Pancreas (tissue), 10 donors: ENCODE results near the gene TRPC5OS. TPM values are rescaled to one million over a fixed set of nuclear protein-coding genes. Genes with fewer than 3 reads are reported as not detected.

ENCODE experiments used
- ATAC-seq, 4 donors: fragments of 200-7000 bp; cut with Tn5 transposase; one replicate each; pipeline versions ENCODE4 v1.8.0 to v1.9.1; 2020; ENCODE audit warnings: mild to moderate bottlenecking in 4 of 4, moderate library complexity in 4 of 4
- DNase-seq, 6 donors: peaks; one replicate each; pipeline ENCODE4 v3.0.0-alpha.2; 2020
- FAIRE-seq: peaks from 2 replicates; lab custom pipeline; 2012; peaks lifted over from hg19 to GRCh38; lab: Jason Lieb, UNC
- H3K27ac ChIP-seq, 4 donors: fragments of 200-600 bp; sonication (generic); 1 replicate in 3 of 4; 2 replicates in 1 of 4; pipeline versions ENCODE4 v1.5.0 to v1.8.0; 2020
- H3K27me3 ChIP-seq, 4 donors: fragments of 200-600 bp; one replicate each; pipeline ENCODE4 v1.8.0; 2021
- H3K36me3 ChIP-seq, 3 donors: fragments of 200-600 bp; sonication (generic) in 1 of 3; one replicate each; pipeline versions ENCODE4 v1.5.0 to v1.8.0; 2020 to 2021
- H3K4me1 ChIP-seq, 3 donors: fragments of 200-600 bp; one replicate each; pipeline ENCODE4 v1.8.0; 2021
- H3K4me3 ChIP-seq, 4 donors: fragments of 200-600 bp; sonication (generic) in 2 of 4; one replicate each; pipeline versions ENCODE4 v1.5.0 to v1.8.0; 2020 to 2021
- H3K9me3 ChIP-seq, 4 donors: fragments of 200-600 bp; one replicate each; pipeline ENCODE4 v1.8.0; 2021
- WGBS, 2 donors: extraction: QIAGEN DNeasy Blood & Tissue Kit; methylation state at CpG; one replicate each; pipeline ENCODE4 v1.1.7; 2013; 5-methylcytosine and 5-hydroxymethylcytosine counted together
- intact Hi-C, 3 donors: fragments of 100-400 bp; cut with DNase I; formaldehyde crosslinking; loops; one replicate each; pipeline versions ENCODE4 v1.11.1 to v1.14.2; 2022
- polyA plus RNA-seq, 2 donors: library from polyadenylated mRNA; stranded (reverse); fragments of 200-250 nt; gene quantifications; one replicate each; pipeline ENCODE4 v1.2.3, GENCODE V29; 2013
- total RNA-seq, 6 donors: library from RNA; stranded (reverse); fragmentation: NEBNext Ultra II Directional in 4 of 6; extraction: Animal tissue kit (Norgen Biotek cat#: 25700) in 4 of 6; gene quantifications; one replicate each; pipeline versions ENCODE4 v1.2.1 to v1.2.4, GENCODE V29; 2021 to 2023
- TF ChIP-seq, protein P1 (sequence below), 4 donors: fragments of 200-600 bp; sonication (generic) in 3 of 4; IDR thresholded peaks; one replicate each; pipeline versions ENCODE4 v1.5.0 to v1.8.0; 2021; ENCODE audit warnings: antibody characterized with exemption in 4 of 4
- donor health status: healthy with polysubstance abuse.
- donor health status: DM: no; HTN: no; CAD: no; lungs with moderate emphysema.
- donor health status: DM: no; HTN: no; CAD: no.
- donor health status: control.
- donor health status: control.
- donor health status: Bipolar disorder and iron deficiency.
- donor health status: DM: yes; HTN: yes; CAD: no.
- donor health status: DM: no; HTN: no; CAD: no.
- donor health status: DM: no; HTN: no; CAD: no.
- donor health status: DM: yes; HTN: yes; CAD: no.

TRPC5OS gene
- total and polyA plus RNA-seq, 8 donors: 0.05 to 0.09 TPM; not detected in 6

DNA sequence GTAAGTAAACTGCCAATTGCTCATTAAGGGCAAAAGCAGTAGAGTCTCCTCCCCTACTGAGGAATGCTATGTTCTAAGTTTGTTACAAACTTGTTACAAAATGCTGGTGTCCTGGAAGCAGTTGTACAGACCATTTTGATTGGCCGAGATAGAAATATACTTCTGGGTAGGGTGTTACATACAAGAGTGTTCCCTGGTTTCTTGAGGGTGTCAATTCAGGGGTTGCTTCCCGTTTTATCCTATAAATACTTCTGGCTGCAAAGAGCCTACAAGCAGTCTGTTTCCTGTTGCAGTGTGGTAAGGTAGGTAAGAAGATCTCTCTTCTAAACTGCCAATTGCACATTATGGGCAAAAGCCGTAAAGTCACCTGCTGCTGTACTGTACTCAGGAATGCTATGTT, 5.7 kb downstream of the TRPC5OS start:
- intact Hi-C loops: no loop called here
- no peak for DNase-seq
- no peaks in the 10 kb centered on the region for H3K9me3 ChIP-seq
- no peaks in the 10 kb centered on the region for H3K4me1 ChIP-seq
- peaks cover 0 to 8% (median 0%) of the 10 kb centered on the region in 4 donors for H3K27me3 ChIP-seq
- no peak for FAIRE-seq
- H3K4me3 ChIP-seq: no peak overlapping the region
- ATAC-seq: no peak
- TF ChIP-seq, protein P1, sequence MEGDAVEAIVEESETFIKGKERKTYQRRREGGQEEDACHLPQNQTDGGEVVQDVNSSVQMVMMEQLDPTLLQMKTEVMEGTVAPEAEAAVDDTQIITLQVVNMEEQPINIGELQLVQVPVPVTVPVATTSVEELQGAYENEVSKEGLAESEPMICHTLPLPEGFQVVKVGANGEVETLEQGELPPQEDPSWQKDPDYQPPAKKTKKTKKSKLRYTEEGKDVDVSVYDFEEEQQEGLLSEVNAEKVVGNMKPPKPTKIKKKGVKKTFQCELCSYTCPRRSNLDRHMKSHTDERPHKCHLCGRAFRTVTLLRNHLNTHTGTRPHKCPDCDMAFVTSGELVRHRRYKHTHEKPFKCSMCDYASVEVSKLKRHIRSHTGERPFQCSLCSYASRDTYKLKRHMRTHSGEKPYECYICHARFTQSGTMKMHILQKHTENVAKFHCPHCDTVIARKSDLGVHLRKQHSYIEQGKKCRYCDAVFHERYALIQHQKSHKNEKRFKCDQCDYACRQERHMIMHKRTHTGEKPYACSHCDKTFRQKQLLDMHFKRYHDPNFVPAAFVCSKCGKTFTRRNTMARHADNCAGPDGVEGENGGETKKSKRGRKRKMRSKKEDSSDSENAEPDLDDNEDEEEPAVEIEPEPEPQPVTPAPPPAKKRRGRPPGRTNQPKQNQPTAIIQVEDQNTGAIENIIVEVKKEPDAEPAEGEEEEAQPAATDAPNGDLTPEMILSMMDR (IDR thresholded peaks at IDR 0.05): no peak
- H3K27ac ChIP-seq: no peak overlapping the region
- no peaks in the 10 kb centered on the region for H3K36me3 ChIP-seq
- WGBS, 2 donors: 89% methylated on average over 3 of the region's 3 CpGs

DNA sequence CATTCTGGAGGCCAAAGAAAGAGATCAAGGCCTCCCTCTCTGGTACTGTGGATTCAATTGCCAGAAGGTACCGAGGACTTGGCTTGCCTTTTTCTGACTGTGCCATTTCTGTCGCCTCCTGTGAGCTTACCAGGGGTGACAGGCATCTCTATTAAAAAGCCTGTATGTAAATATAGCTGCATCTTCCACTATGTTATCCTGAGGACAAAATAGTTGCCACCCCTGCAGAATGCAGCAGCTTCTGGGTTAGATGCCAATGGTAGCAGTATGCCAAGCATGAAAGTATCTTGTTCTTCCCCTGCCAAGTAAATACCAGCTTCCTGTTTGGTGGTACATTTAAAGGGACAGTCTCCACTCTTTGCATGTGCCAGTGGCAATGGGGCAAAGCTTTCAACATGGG, 10.7 kb downstream of the TRPC5OS start:
- FAIRE-seq (no peak), DNase-seq (no peak), ATAC-seq (no peak)
- Histone ChIP-seq H3K27me3 (no peaks in the 10 kb centered on the region), H3K36me3 (no peaks in the 10 kb centered on the region), H3K9me3 (no peaks in the 10 kb centered on the region), H3K27ac (no peak overlapping the region), H3K4me3 (no peak overlapping the region), H3K4me1 (no peaks in the 10 kb centered on the region)
- TF ChIP-seq, protein P1 (IDR thresholded peaks at IDR 0.05): no peak
- WGBS, 2 donors: 85 to 93% methylated on average over 2 of the region's 2 CpGs
- intact Hi-C loops: no loop called here

DNA sequence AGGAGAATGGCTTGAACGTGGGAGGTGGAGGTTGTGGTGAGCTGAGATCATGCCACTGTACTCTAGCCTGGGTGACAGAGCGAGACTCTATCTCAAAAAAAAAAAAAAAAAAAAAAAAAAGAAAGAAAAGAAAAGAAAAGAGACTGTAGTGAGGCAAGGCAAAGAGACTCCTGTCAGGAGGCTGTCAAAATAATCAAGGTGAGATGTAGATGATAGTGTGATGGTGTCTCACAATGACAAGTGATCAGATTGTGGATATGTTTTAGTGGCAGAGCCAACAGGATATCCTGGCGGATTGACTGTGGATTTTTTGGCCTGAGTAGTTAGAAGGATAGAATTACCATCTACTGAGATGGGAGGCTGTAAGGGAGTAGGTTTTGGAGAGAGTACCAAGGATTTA, 12.6 kb downstream of the TRPC5OS start:
- no peaks in the 10 kb centered on the region for H3K27me3 ChIP-seq
- no peaks in the 10 kb centered on the region for H3K4me1 ChIP-seq
- no peaks in the 10 kb centered on the region for H3K9me3 ChIP-seq
- H3K4me3 ChIP-seq: no peak overlapping the region
- H3K36me3 ChIP-seq: no peaks in the 10 kb centered on the region
- intact Hi-C loops: no loop called here
- ATAC-seq (no peak), FAIRE-seq (no peak), DNase-seq (no peak)
- no peak overlapping the region for H3K27ac ChIP-seq
- 61 to 77% methylated on average over 2 to 3 of the region's 3 CpGs for WGBS, 2 donors
- TF ChIP-seq, protein P1 (IDR thresholded peaks at IDR 0.05): no peak

DNA sequence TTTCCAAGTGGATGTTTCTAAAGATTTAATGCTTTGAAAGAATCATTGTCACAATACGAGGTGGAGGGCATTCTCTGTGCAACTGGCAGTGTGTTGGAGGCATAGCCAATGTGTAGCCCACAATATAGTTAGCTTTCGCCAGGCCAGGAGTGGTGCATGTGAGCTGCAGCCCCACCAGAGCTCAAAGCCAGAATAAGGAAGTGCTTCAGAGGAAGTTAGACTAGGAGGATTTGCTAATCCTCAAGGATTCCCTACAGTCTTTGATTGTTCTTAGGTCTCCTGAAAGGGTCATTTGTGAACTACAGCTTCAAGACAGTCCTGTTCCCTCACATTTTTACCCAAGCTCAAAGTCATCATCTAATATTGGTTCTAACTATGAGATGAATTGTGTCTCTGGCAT, 16.4 kb downstream of the TRPC5OS start:
- no peak overlapping the region for H3K27ac ChIP-seq
- no peak for ATAC-seq
- H3K4me1 ChIP-seq: no peaks in the 10 kb centered on the region
- H3K36me3 ChIP-seq: no peaks in the 10 kb centered on the region
- intact Hi-C loops: no loop called here
- FAIRE-seq: no peak
- H3K27me3 ChIP-seq: peaks cover 0 to 9% (median 0%) of the 10 kb centered on the region in 4 donors
- WGBS, 2 donors: 70 to 72% methylated on average over 2 of the region's 2 CpGs
- no peaks in the 10 kb centered on the region for H3K9me3 ChIP-seq
- no peak overlapping the region for H3K4me3 ChIP-seq
- no peak for DNase-seq
- TF ChIP-seq, protein P1 (IDR thresholded peaks at IDR 0.05): no peak

DNA sequence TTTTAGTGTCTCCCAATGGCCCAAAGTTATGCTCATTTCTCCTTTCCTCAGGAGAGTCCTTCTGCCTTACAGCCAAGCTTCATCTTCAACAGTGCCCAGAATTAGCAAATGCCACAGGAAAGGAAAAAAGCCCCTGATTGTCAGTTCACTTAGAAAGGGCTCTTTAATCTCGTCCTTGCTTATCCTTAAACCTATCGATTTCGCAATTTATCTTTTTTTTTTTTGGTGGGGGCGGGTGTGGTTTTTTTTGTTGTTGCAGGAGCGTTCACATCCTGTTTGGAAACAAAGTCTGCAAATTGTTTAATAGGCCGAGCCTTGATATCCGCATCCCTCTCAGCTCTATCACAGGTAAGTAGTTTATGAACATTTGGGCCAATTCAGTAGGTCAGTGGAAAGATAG, 20.2 kb downstream of the TRPC5OS start:
- intact Hi-C loops: no loop called here
- TF ChIP-seq, protein P1 (IDR thresholded peaks at IDR 0.05): no peak

More for the DNA sequence above, 20.2 kb downstream of the TRPC5OS start:
- Histone ChIP-seq H3K4me1 (no peaks in the 10 kb centered on the region), H3K9me3 (no peaks in the 10 kb centered on the region), H3K4me3 (no peak overlapping the region), H3K27me3 (peaks cover 0 to 17% (median 4%) of the 10 kb centered on the region in 4 donors), H3K36me3 (no peaks in the 10 kb centered on the region), H3K27ac (no peak overlapping the region)
- DNase-seq (no peak), ATAC-seq (no peak), FAIRE-seq (no peak)
- WGBS, 2 donors: 77 to 80% methylated on average over 7 of the region's 7 CpGs
